ENCODE results near the gene DZIP1.

Gene DZIP1

DNA sequence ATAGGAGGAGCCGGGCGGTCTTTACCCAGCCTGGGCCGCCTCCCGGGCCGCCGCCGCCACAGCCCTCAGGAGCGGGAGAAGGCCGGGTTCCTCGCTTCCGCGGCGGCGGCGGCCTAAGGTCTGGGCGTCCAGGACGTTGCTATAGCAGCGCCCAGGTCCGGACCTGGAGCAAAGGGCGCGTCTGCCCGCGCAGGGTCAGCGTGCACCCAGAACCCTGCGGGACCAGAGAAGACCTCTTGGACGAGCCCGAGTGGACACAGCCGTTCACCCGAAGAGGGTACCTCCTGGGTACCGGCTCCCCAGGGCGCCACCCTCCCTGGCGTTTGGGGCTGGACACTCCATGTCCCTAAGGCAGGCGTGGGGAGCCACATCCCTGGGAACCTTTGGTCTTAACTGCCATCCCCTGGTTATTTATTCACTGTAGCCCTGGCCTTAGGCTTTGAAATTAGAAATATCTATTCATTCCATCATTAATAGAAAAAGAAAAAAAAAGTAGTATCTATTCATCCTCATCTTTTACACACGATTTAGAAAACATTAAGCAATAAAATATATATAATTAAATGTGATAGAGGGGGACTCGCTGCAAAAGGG, 2.4 kb downstream of the DZIP1 start:
- DNase-seq: no peak

DNA sequence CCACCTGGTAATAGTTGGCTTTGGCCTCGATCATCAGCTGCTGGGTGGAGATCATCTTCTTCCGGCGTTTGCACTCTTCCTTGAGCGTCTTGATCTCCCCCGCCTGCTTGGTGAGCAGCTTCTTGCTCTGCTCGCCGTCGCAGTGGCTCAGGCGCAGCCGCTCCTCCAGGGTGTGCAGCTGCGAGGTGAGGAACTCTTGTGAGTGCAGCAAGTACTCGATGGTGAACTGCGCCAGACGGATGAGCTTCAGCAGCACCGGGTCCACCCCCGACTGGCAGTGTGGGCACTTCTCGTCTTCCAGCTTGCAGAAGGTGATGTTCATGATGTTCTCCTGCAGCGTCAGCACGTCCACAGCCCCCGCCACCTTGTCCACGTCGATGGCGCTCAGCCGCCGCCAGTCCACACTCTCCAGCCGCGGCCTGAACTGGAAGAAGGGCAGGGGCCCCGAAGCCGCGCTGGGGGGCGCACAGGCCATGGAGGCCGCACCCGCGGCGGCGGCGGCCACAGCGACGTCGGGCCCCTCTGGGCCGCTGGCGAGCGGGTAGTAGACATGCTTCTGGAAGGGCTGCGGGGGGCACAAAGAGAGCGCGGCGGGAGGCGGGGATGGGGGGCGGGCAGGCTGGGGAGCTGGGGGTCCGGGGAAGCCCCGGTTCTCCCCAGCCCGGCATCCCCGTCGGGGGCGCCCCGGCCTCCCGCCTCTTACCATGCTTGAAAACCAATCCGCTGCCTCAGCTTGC, 3.0 kb downstream of the DZIP1 start:
- no peak for DNase-seq

DNA sequence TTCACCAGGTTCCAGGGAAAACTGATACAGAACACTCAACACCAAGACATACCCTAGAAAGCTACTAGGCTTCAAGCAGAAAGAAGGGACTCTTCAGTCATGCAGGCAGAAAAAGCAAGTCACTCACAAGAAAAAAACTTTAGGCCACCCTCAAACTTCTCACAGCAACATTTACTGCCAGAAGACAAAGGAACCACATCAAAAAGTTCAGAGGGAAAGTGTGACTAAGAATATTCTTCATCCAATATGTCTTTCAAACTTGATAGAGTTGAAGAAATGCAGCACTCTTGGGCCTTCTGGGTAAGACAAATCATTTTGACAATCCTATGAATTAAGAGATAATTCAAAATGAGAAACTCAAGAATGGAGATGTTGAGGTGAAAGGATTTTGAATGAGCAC, 7.7 kb downstream of the DZIP1 start:
- no peak for DNase-seq

DNA sequence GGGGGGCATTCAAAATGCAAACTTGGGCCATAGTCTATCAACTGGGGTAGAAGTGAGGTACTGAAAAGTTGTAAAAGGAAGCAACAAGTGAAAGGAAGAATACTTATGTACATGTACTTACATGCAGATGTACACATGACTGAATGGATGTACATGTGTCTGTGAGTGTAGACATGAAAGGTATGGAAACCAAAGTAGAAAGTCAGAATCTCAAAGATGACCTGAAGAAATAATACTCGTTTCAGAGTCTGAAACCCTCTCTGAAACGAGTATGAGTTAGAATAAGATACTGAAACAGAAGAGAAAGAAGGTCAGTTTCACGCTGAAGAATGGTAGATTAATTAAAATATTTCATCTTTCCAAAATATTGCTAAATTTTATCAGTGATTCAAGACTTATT, 13.9 kb downstream of the DZIP1 start:
- DNase-seq: no peak

DNA sequence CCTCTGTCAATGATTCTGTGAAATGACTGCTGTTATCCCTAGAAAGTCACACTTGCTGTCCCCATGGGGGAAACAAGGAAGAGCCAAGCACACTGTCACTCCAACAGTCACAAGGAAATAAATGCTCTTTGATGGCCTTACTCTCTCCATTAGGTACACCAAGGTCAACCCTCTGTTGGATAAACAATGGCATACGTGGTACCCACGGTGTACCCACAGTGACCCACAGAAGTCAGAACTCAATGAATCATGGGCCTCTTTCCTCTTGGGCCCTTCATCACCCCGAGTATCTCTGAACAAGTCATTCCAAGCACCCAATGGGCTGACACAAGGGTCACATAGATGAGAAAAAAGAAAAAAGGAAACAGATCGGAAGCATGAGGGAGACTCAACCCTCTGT, 15.4 kb downstream of the DZIP1 start:
- no peak for DNase-seq

DNA sequence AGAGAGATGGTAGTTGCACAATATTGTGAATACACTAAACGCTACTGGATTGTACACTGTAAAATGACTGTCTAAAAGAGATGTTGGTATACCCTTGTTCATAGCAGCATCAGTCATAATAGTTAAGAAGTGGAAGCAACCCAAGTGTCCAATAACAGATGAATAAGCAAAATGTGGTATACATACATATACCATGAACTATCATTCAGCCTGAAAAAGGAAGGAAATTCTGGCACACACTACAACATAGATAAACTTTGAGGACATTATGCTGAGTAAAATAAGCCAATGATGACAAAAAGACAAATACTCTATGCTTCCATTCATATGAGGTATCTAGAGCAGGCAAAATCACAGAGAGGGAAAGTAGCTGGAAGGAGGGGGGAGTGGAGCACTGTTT, 16.0 kb downstream of the DZIP1 start:
- DNase-seq: no peak

DNA sequence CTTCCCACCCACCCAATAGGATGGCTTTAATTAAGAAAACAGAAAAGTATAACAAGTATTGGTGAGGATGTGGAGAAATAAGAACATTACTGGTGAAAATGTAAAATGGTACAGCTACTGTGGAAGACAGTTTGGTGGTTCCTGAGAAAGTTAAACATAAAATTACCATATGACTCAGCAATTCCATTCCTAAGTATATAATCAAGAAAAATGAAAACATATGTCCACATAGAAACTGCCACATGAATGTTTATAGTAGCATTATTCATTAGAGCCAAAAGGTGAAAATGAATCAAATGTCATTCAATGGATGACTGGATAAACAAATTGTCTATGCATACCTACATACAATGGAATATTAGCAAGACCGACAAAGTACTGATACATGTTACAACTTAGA, 16.9 kb downstream of the DZIP1 start:
- DNase-seq: no peak

DNA sequence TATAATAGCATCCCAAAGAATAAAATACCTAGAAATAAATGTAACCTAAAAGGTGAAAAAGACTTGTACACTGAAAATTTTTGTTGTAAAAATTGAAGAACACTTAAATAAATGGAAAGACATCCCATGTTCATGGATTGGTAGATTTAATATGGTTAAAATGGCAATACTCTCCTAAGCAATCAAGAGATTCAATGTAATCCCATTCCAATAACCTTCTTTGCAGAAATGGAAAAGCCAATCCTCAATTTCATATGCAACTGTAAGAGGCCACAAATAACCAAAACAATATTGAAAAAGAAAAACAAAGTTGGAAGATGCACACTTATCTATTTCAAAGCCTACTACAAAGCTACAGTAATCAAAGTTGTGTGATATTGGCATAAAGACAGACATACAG, 17.7 kb downstream of the DZIP1 start:
- no peak for DNase-seq

DNA sequence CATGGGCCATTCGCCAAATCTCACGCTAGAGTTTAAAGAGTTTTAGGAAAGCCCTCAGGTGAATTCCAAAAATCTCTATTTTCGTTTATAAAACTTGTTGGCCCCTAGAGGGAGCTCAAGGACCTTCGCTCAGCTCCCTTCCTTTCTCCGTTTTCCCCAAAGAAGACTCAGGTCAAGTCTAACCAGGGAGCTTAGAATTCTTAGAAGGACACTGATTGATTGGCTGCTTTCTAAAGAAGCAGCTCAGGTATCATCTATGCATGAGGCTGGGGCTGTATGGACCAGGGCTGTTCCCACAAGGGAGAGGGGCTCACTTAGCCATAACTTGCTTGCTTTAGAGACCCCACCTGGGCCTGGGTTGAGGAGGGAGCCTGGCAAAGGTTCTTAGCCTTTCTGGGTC, 20.5 kb downstream of the DZIP1 start:
- DNase-seq: peak; percentile 37

DNA sequence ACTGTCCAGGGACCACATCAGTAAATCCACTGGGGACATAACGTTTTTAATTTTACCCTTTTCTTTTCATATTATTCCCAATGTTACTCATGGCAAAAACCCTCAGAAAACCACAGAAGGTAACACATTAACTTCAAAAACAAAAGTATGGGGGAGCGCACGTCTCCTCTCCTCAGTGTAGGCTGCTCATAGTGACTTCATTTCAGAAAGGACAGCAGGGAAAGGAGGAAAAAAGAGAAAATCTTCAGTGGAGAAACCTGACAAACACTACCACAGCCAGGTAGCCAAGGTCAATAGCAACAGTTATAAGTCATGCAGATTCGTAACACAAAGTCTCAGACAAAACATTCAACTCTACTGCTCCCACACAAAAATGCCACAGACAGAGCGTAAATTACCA, 21.4 kb downstream of the DZIP1 start:
- DNase-seq: no peak

DNA sequence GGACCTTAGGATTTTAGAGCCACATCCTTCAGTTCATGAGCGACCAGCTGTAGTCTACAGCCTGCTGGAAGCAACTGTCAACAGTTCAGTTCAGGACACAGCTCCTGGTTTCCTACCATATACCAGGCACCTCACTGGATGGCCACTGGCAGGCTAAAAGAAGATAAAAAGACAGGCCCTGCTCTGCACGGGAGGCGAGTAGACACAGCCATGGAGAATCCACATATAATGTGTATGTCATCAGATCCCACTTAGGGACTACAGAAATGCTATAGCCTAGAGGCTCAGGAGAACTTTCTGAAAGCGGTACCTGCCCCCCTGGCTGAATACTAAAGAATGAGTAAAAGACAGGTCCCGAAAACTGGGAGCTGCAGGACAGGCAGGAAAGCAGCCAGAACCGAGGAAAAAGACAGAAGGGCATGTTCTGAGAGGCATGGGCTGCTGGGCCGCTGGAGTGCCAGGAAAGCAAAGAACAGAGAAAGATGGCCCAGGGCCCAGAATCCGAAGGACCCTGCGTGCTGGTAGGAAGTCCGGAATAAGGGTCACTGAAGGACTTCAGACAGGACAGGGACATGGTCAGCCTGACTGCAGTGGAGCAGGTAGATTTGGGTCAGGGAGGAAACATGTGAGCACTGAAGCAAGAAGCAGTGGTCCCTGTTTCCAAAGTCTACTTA, 23.5 kb downstream of the DZIP1 start:
- DNase-seq: no peak

DNA sequence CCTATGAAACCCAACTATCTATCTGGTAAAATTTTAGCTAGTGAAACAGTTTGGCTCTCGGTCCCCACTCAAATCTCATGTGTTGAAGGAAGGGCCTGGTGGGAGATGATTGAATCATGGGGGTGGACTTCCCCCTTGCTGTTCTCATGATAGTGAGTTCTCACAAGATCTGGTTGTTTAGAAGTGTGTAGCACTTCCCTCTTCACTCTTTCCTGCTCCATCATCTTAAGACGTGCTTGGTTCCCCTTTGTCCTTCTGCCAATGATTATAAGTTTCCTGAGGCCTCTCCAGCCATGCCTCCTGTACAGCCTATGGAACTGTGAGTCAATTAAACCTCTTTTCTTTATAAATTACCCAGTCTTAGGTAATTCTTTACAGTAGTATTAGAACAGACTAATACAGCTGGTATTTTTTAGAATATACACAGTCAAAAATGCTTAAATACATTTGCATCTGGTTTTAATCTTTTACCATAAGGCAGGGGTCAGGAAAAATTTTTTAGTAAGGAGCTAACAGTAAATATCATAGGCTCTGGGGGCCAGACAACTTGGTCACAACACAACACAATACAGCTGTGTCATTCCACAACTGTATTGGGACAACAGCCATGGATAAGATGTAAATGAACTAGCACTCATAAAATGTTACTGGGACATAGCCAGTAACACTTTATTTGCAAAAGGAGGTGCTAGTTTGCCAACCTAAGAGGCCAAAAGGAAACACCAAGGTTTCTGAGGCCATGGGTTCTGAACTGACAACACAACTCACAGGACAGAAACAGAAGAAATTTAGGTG, 24.3 kb downstream of the DZIP1 start:
- no peak for DNase-seq

DNA sequence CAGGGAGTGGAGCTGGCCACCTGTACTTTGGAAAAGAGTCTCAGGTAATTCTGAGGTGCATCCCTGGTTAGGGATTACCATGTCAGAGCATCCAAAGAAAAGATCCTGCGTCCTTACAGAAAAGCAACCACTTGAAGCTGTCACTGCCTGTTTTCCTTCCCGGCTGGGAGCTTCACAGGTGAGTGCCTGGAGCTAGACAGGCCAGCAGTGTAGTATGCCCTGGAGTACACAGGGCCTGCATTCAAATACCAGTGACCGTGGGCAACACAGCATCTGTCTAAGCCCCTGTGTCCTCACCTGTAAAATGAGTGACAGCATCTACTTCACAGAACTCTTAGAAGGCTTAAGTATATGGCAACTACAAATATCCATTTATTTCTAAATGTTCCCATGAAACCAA, 29.0 kb downstream of the DZIP1 start:
- no peak for DNase-seq

DNA sequence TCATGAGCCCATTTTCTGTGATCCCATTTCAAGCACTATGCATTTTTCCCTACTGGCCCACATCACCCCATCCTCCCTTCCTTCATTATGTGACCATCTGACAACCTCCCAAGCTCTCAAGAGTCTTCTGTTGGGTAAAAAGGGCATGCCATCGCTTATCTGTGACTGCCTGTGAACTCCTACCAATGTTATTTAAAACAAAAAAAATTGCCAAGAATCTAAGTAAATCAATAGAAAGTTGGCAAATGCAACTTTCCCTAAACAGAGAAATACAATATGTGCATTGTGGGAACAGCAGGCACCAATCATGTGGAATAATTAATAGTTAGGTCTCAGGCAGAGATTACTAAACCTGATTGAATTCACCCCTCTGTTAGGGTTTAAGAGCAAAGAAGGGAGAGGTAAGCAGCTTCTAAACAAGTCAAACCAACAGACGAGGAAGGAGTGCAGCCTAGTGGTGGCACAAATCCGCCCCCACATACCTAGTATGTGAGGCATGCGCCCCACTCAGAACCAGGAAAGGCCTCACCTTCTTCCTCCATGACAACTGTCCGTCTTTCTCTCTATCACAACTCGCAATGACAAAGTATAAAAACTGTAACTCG, 29.8 kb downstream of the DZIP1 start:
- DNase-seq: no peak

DNA sequence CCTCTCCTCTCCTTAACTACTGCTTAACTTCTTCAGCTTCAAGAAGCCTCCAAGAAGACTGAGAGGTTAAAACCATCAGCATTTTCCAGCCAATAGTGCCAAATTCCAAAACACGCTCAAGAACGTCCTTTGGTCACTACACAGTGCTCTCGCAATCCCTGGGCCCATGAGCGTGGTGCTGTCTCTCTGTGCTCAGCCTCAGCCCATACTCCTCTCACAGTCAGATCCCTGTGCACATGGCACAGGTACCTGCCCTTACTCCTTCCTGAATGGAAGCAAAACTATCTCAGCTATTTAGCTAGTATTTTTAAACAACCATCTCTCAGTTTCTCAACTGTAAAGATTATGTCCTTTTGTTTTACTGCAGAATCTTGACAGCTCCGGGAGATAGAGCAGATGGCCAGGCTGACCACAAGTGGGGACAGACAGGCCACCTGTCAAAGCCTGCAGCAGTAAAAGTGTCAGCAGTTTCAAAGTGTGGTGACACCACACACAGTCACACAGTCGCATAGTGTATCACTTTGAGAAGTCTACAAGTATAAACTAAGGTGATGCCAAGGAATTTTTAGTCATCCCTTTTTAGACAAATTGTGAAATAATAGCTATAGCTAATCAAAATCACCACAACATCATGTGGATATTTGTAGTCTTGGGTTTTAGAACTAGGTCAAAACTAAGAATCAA, 35.7 kb downstream of the DZIP1 start:
- no peak for DNase-seq

DNA sequence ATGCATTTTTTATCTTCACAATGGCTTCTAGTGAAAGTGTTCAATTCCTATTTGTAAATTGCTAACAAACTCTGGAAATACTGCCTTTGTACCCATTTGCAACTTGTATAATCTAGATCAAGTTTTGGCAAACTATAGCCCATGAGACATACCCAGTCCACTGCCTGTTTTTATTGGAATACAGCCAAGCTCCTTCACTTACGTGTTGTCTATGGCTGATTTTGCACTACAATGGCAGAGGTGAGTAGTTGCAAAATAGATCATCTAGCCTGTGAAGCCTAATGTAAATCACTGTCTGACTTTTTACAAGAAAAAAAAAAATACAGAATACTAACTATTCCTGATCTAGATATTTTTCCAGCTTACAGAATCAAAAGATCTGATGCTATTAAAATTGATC, 37.1 kb downstream of the DZIP1 start:
- no peak for DNase-seq

DNA sequence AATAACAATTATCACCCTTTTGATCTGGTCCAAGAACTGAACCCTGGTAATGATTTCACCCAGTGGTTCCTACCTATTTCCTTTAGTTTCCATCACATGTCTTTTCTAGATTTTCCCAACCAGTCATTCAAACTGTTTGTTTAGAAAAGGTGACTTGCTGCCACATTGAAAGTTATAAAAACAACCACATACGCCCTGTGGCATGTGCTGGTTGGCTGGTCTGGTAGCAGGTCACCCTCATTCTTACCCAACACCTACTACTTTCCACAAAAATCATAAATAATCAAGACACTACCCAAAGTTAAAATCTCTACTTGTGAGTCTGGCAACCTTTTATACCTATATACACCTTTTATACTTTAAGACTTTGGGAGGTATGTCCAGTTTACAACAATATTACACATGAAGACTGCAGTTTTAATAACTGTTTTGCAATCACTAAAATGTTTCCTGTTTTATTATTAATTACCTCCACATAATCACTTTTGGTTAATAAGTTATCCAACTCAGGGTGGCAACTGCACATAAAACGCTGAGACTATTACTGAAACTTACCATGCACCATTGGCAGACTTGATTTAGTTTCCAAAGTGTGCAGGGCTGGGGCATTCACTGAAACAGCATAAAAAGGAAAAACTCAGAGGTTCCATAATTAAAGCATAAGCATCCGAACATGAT, 38.9 kb downstream of the DZIP1 start:
- DNase-seq: no peak

DNA sequence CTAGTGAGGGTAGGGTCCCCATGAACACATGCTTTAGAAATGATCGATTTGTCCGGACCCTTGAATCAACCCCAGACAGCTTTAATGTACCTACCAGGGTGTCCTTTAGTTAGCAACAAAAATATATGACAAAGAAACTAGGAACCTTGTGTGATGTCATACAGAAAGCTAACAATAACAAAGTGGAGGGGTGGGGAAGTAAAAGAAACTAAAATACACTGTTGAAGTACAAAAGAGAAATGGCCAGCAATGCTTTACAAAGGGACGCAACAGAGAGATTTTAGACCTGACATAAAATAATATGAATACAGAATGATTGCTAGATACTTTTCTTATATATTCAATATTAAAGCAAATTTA, 40.0 kb downstream of the DZIP1 start:
- no peak for DNase-seq

DNA sequence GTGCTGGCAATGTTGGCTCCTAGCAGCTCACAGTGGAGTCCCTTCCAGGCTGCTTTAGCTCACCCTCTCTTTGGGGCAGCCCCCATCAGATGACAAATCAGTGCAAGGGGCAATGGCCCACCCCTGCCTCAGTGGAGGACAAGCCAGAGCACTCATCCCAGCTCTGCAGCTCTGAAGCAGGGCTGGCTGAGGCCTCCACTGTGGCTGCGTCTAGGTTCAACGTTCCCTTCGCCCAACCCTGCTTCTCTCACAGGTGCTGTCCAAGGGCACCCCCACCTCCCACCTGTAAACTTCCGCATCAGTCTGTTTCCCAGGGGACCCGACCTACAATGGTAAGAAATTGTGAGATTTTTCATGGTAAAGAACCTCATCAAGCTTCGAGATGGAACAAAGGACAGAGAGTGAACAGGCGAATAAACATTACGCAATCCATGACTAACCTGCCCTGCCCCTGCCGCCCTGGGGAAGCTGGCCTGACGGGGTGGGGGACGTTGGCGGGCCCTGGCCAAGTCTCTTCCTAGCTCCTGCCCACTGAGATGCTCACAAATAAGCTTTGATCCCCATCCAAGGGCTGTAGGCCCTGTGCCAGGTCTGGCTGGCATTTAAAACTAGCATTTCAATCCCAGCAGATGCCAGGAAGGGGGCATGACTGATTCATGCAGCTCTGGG, 40.5 kb downstream of the DZIP1 start:
- DNase-seq: no peak

DNA sequence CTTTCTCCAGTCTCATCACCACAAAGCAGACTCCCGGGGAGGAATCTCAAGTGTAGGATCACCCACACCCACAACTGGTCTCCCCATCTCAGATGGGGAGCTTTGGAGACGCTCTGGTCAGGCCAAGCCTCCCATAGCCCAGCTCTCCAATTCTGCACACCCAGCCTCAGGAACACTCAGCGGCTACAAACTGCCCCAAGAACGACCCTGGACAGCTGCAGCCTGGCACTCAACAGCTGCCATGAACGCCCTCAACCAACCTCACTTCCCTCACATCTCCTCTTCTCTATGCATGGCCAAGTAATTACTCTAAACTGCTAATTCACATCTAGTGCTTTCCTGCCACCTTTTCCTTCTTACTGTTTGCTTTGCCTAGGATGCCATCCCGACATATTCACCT, 42.6 kb downstream of the DZIP1 start:
- DNase-seq: no peak

DNA sequence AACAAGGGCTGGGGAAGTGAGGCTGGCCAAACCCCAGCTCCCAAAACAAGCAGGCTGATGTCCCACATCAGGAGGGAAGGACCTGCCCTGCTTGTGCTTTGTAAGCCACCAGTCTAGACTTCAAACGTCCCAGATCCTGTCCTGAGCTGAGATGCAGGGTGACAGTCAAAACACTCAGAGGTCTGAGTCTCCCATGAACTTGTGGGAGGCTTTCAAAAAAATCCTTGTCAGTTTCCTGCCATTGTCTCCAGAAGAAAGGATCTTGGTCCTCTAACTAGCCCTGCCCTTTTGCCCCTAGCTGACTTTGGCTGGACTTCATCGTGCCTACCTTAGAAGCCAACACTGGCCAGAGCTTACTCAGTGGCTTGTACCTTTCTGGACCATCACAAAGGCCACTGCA, 43.3 kb downstream of the DZIP1 start:
- no peak for DNase-seq

DNA sequence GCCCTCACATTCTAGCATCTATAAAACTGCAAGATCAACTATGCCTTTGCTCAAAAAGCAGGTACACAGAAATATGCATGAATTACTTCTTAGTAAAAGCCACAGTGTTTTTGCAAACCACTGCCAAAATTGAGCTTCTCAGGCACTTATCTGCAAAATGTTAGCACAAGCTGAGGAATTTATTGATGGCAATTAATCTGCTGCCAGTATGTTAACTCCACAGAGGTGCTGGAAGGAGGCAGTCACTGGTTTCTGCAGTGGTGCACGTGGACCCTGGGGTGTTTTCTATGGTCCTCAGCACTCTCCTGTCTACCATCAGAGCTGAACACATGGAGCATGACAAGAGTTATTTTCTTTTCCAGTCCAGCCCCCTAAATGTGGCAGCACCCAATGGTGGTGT, 47.8 kb downstream of the DZIP1 start:
- no peak for DNase-seq

All from CD4-positive, alpha-beta T cell treated with Interleukin-21 for 1 hour (primary cell).